CD14-positive monocyte (primary cell): ENCODE measurements around the gene AK1. TPM values are rescaled to one million over a fixed set of nuclear protein-coding genes. Genes with fewer than 3 reads are reported as not detected.

Source experiments
- DNase-seq, 3 donors: peaks; one replicate each; pipeline ENCODE4 v3.0.0-alpha.2; 2011 to 2022
- H2AFZ ChIP-seq: 2 replicates; pipeline ENCODE4 v1.6.0; 2012; ENCODE audit warnings: mild to moderate bottlenecking, low read depth, low read length, inconsistent platforms; ENCODE audit not compliant: insufficient read depth, poor library complexity, severe bottlenecking
- H3K27ac ChIP-seq, 2 donors: 1 replicate in 1 of 2; 2 replicates in 1 of 2; pipeline ENCODE4 v1.5.1; 2012 to 2013; ENCODE audit warnings: low read length in 2 of 2, control low read depth in 1 of 2, inconsistent platforms in 1 of 2, low read depth in 1 of 2, mild to moderate bottlenecking in 1 of 2
- H3K27me3 ChIP-seq, 2 donors: one replicate each; pipeline versions ENCODE4 v1.6.0 to v1.6.1; 2011 to 2013; ENCODE audit warnings: low read length in 2 of 2; ENCODE audit not compliant: control insufficient read depth in 2 of 2, insufficient read depth in 2 of 2
- H3K36me3 ChIP-seq, 2 donors: replicated peaks in 1 of 2; 1 replicate in 1 of 2; 2 replicates in 1 of 2; pipeline versions ENCODE4 v1.5.1 to v1.6.1; 2012 to 2013; ENCODE audit warnings: low read length in 2 of 2, control low read depth in 1 of 2, inconsistent platforms in 1 of 2, mild to moderate bottlenecking in 1 of 2; ENCODE audit not compliant: insufficient read depth in 2 of 2, control insufficient read depth in 1 of 2
- H3K4me1 ChIP-seq, 2 donors: 1 replicate in 1 of 2; 2 replicates in 1 of 2; pipeline versions ENCODE4 v1.5.1 to v1.6.1; 2012 to 2013; ENCODE audit warnings: low read length in 2 of 2, control low read depth in 1 of 2, inconsistent platforms in 1 of 2, mild to moderate bottlenecking in 1 of 2, moderate library complexity in 1 of 2; ENCODE audit not compliant: insufficient read depth in 2 of 2, control insufficient read depth in 1 of 2
- H3K4me2 ChIP-seq: replicated peaks from 2 replicates; pipeline ENCODE3; 2012; ENCODE audit warnings: low read length, moderate library complexity, mild to moderate bottlenecking; ENCODE audit not compliant: poor library complexity, severe bottlenecking; ENCODE audit errors: extremely low read depth
- H3K4me3 ChIP-seq, 3 experiments: fragments of 200-600 bp in 1 of 3; sonication (generic) in 1 of 3; replicated peaks in 1 of 3; 1 replicate in 2 of 3; 2 replicates in 1 of 3; pipeline ENCODE4 v1.5.1; 2011 to 2013; ENCODE audit warnings: low read length in 3 of 3, mild to moderate bottlenecking in 3 of 3, control low read depth in 2 of 3, low read depth in 2 of 3, inconsistent platforms in 1 of 3, moderate library complexity in 1 of 3
- H3K79me2 ChIP-seq: 2 replicates; pipeline ENCODE4 v1.6.0; 2012; ENCODE audit warnings: mild to moderate bottlenecking, control low read depth, inconsistent platforms, low read length, moderate library complexity; ENCODE audit not compliant: insufficient read depth
- H3K9ac ChIP-seq: 2 replicates; pipeline ENCODE4 v1.6.0; 2017; ENCODE audit warnings: low read length, mild to moderate bottlenecking; ENCODE audit not compliant: insufficient read depth, poor library complexity, severe bottlenecking
- H3K9me3 ChIP-seq, 2 donors: replicated peaks in 1 of 2; 1 replicate in 1 of 2; 2 replicates in 1 of 2; pipeline versions ENCODE4 v1.5.1 to v1.6.1; 2012 to 2013; ENCODE audit warnings: low read length in 2 of 2, control low read depth in 1 of 2; ENCODE audit not compliant: control insufficient read depth in 1 of 2, insufficient read depth in 1 of 2
- H4K20me1 ChIP-seq: 2 replicates; pipeline ENCODE4 v1.6.0; 2012; ENCODE audit warnings: mild to moderate bottlenecking, low read length, control low read depth, moderate library complexity; ENCODE audit not compliant: insufficient read depth
- H3K27ac Mint-ChIP-seq, 7 donors: one replicate each; pipeline ENCODE4 v1.8.0; 2020; ENCODE audit warnings: mild to moderate bottlenecking in 7 of 7, mixed read lengths in 7 of 7, moderate library complexity in 6 of 7, inconsistent platforms in 2 of 7
- H3K27me3 Mint-ChIP-seq, 3 donors: one replicate each; pipeline ENCODE4 v1.8.0; 2021 to 2022; ENCODE audit warnings: low read depth in 3 of 3, mild to moderate bottlenecking in 3 of 3, mixed read lengths in 3 of 3, moderate library complexity in 3 of 3, inconsistent platforms in 1 of 3
- H3K36me3 Mint-ChIP-seq, 2 donors: one replicate each; pipeline ENCODE4 v1.8.0; 2020; ENCODE audit warnings: mixed read lengths in 2 of 2, inconsistent platforms in 1 of 2, mild to moderate bottlenecking in 1 of 2
- H3K4me1 Mint-ChIP-seq: one replicate; pipeline ENCODE4 v1.8.0; 2020; ENCODE audit warnings: mild to moderate bottlenecking, mixed read lengths
- H3K4me3 Mint-ChIP-seq, 2 donors: one replicate each; pipeline ENCODE4 v1.8.0; 2020; ENCODE audit warnings: mild to moderate bottlenecking in 2 of 2, mixed read lengths in 2 of 2, moderate library complexity in 1 of 2
- H3K9me3 Mint-ChIP-seq, 7 donors: one replicate each; pipeline ENCODE4 v1.8.0; 2020 to 2022; ENCODE audit warnings: mixed read lengths in 7 of 7, mild to moderate bottlenecking in 6 of 7, moderate library complexity in 6 of 7, inconsistent platforms in 2 of 7
- WGBS: methylation state at CpG from one replicate; pipeline ENCODE4 v1.1.5; 2013; ENCODE audit warnings: missing lambda C conversion rate; ENCODE audit not compliant: insufficient coverage; 5-methylcytosine and 5-hydroxymethylcytosine counted together
- intact Hi-C, 2 donors: fragments of 100-400 bp; cut with micrococcal nuclease; formaldehyde crosslinking; loops; one replicate each; pipeline versions ENCODE4 v1.15.0 to v1.15.1; 2023
- polyA plus RNA-seq, 3 donors: library from polyadenylated mRNA; depleted of rRNA in 1 of 3; unstranded in 2 of 3; stranded (reverse) in 1 of 3; fragments of 300-500 nt in 2 of 3; fragments of >200 nt in 1 of 3; fragmentation: Illumina TruSeq in 2 of 3; gene quantifications; 1 replicate in 2 of 3; 2 replicates in 1 of 3; pipeline ENCODE4 v1.2.3, GENCODE V29; 2012 to 2021
- TF ChIP-seq, protein P1 (sequence below): fragments of 200-600 bp; IDR thresholded peaks from one replicate; pipeline ENCODE4 v1.8.0; 2022; ENCODE audit warnings: antibody characterized with exemption, mild to moderate bottlenecking

Gene AK1
- polyA plus RNA-seq, 3 donors = 3.5 TPM; not detected in 2

DNA sequence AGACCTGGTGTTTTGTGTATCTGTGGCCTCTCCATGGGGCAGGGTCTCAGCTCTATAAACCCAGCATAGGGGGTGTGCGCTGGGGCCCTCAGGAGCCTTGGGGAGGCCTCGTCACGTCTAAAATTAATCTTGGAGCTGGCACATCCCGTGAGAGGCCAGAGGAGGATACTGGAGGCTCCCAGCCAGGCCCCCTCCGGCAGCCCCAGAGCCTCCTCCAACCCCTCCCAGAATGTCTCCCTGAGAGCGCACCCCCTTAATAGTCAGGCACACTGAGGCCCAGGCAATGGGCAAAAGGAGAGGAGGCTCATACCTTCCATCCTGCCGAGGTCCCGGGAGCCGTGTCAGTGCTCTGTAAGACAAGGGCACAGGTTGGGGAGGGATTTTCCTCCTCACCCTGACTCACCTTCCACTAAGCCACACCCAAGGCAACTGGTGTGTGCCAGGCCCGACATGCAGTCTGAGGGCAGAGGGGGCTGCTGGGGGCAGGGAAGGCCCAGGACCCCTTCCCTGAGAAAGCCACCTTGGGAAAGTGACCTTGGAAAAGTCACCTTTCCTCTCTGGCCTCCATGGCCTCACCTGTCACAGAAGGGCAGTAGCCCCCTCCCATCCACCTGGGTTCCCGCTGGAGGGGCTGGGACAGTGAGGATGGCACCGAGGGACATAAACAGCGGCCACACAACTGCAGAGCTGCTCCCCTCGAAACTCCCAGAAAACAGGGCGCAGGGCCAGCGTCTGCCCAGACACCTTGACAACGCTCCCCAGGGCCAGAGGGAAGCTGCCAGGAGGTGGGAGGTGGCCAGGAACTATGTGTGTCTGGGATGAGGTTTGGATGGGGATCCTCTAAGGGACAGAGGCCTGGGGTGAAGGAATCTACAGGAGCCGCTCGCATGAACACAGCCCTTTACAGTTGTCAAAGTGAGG lies 2.9 kb downstream of the AK1 start:
- Histone ChIP-seq H3K4me2 (no peak overlapping the region), H2AFZ (no peak overlapping the region), H3K79me2 (no peaks in the 10 kb centered on the region), H3K4me3 (no peak overlapping the region), H3K36me3 (no peaks in the 10 kb centered on the region), H3K9ac (no peak overlapping the region), H3K4me1 (peaks cover 6 to 13% of the 10 kb centered on the region in 2 donors), H3K27ac (no peak overlapping the region), H4K20me1 (no peaks in the 10 kb centered on the region), H3K27me3 (peaks cover 6 to 20% of the 10 kb centered on the region in 2 donors), H3K9me3 (no peaks in the 10 kb centered on the region)
- Mint-ChIP-seq H3K9me3 (peaks cover 0 to 4% (median 0%) of the 10 kb centered on the region in 7 donors), H3K36me3 (no peaks in the 10 kb centered on the region), H3K27ac (no peak overlapping the region), H3K27me3 (peaks cover 16 to 25% (median 17%) of the 10 kb centered on the region in 3 donors), H3K4me1 (peaks cover 10% of the 10 kb centered on the region), H3K4me3 (no peak overlapping the region)
- WGBS = 95% methylated on average over 12 of the region's 19 CpGs
- intact Hi-C loops = loop anchor here in 1 of 2 donors (10.0 kb wide), 1 partner anchor 370 kb away; no protein-coding TSS in a partner anchor
- TF ChIP-seq, protein P1, sequence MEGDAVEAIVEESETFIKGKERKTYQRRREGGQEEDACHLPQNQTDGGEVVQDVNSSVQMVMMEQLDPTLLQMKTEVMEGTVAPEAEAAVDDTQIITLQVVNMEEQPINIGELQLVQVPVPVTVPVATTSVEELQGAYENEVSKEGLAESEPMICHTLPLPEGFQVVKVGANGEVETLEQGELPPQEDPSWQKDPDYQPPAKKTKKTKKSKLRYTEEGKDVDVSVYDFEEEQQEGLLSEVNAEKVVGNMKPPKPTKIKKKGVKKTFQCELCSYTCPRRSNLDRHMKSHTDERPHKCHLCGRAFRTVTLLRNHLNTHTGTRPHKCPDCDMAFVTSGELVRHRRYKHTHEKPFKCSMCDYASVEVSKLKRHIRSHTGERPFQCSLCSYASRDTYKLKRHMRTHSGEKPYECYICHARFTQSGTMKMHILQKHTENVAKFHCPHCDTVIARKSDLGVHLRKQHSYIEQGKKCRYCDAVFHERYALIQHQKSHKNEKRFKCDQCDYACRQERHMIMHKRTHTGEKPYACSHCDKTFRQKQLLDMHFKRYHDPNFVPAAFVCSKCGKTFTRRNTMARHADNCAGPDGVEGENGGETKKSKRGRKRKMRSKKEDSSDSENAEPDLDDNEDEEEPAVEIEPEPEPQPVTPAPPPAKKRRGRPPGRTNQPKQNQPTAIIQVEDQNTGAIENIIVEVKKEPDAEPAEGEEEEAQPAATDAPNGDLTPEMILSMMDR = no peak
- no peak for DNase-seq

DNA sequence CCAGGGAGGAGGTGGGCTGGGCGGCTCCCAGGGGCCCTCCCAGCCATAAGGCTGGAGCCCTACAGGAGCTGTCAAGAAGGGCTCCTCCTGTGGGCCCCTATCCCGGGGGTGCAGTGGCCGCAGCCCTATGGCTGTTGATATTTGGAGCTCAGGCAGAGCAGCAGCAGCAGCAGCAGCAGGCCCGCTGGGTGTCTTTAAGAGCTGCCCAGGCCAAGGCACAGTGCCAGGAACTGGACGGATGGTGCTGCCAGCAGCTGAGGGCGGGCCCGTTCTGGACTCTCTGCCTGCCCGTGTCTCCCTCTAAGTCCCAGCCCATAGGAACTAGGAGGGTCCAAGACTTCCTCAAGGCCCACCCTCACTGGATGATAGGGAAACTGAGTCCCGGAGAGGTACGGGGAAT lies 3.6 kb downstream of the AK1 start:
- DNase-seq = no peak
- H3K4me3 ChIP-seq = no peak overlapping the region
- H3K27ac Mint-ChIP-seq = no peak overlapping the region
- TF ChIP-seq, protein P1 = no peak
- no peaks in the 10 kb centered on the region for H3K79me2 ChIP-seq
- H4K20me1 ChIP-seq = no peaks in the 10 kb centered on the region
- H3K9me3 ChIP-seq = no peaks in the 10 kb centered on the region
- no peak overlapping the region for H3K9ac ChIP-seq
- H2AFZ ChIP-seq = no peak overlapping the region
- H3K4me1 ChIP-seq = peaks cover 6 to 15% of the 10 kb centered on the region in 2 donors
- peaks cover 11% of the 10 kb centered on the region for H3K4me1 Mint-ChIP-seq
- peaks cover 0 to 4% (median 0%) of the 10 kb centered on the region in 7 donors for H3K9me3 Mint-ChIP-seq
- no peak overlapping the region for H3K4me3 Mint-ChIP-seq
- no peak overlapping the region for H3K4me2 ChIP-seq
- intact Hi-C loops = loop anchor here in 1 of 2 donors (10.0 kb wide), 1 partner anchor 369 kb away; no protein-coding TSS in a partner anchor
- peaks cover 15 to 25% (median 17%) of the 10 kb centered on the region in 3 donors for H3K27me3 Mint-ChIP-seq
- H3K27ac ChIP-seq = no peak overlapping the region
- no peaks in the 10 kb centered on the region for H3K36me3 ChIP-seq
- H3K27me3 ChIP-seq = peaks cover 6 to 20% of the 10 kb centered on the region in 2 donors
- no peaks in the 10 kb centered on the region for H3K36me3 Mint-ChIP-seq
- 96% methylated on average over 5 of the region's 10 CpGs for WGBS
